K562 (cell line): Measurements from ENCODE around the gene MT4. TPM values are rescaled to one million over a fixed set of nuclear protein-coding genes. Genes with fewer than 3 reads are reported as not detected.

Experiments
- ATAC-seq: fragments of 200-7000 bp; cut with Tn5 transposase; 3 replicates; pipeline ENCODE4 v1.9.1; 2020; ENCODE audit warnings: moderate library complexity
- BruUV-seq: library from RNA; stranded (reverse); fragments of 400-500 nt; replicated peaks from 2 replicates; lab custom pipeline; 2021; lab: Mats Ljungman, UMichigan
- CTCF ChIA-PET: fragments of 300-600 bp; formaldehyde crosslinking; extraction: SDS; loops from one replicate; lab custom pipeline; 2021; ENCODE audit warnings: low intra/inter-chr PET ratio; lab: Yijun Ruan, JAX
- POLR2A ChIA-PET: fragments of 300-600, 350-650 bp; sonication (Branson Sonifier 250); formaldehyde crosslinking; extraction: SDS; loops from one replicate; lab custom pipeline; 2021; ENCODE audit warnings: antibody characterized with exemption, inconsistent platforms; lab: Yijun Ruan, JAX
- DNase-seq, 4 experiments: peaks; one replicate each; pipeline versions ENCODE4 v3.0.0 to v3.0.0-alpha.2; 2011 to 2018; ENCODE audit warnings: low spot score in 3 of 4, mixed read lengths in 3 of 4; ENCODE audit errors: extremely low read depth in 1 of 4
- FAIRE-seq: peaks from 2 replicates; lab custom pipeline; 2011; peaks lifted over from hg19 to GRCh38; lab: Jason Lieb, UNC
- H2AFZ ChIP-seq: 2 replicates; pipeline ENCODE4 v1.6.0; 2011; ENCODE audit warnings: low read depth, low read length, control low read depth, inconsistent platforms
- H3K27ac ChIP-seq: fragments of 200-600 bp; 3 replicates; pipeline ENCODE4 v1.8.0; 2011; ENCODE audit warnings: low read depth, mild to moderate bottlenecking, control low read depth, inconsistent platforms, low read length, moderate library complexity, mixed read lengths; ENCODE audit errors: extremely low read depth
- H3K27me3 ChIP-seq, 2 experiments: fragments of 300-600 bp in 1 of 2; 2 replicates in 1 of 2; 3 replicates in 1 of 2; pipeline versions ENCODE4 v1.6.0 to v1.8.0; 2011; ENCODE audit warnings: inconsistent platforms in 2 of 2, low read length in 2 of 2, mild to moderate bottlenecking in 1 of 2, mixed read lengths in 1 of 2, moderate library complexity in 1 of 2; ENCODE audit not compliant: control insufficient read depth in 2 of 2, insufficient read depth in 2 of 2
- H3K36me3 ChIP-seq: fragments of 300-600 bp; 3 replicates; pipeline ENCODE4 v1.8.0; 2011; ENCODE audit warnings: mild to moderate bottlenecking, low read length, inconsistent platforms; ENCODE audit not compliant: control insufficient read depth, insufficient read depth
- H3K4me1 ChIP-seq, 2 experiments: fragments of 200-600 bp in 1 of 2; replicated peaks in 1 of 2; 2 replicates in 1 of 2; 3 replicates in 1 of 2; pipeline versions ENCODE4 v1.5.1 to v1.8.0; 2011; ENCODE audit warnings: inconsistent platforms in 2 of 2, low read length in 2 of 2, mild to moderate bottlenecking in 1 of 2, mixed read lengths in 1 of 2, moderate library complexity in 1 of 2; ENCODE audit not compliant: control insufficient read depth in 2 of 2, insufficient read depth in 2 of 2
- H3K4me2 ChIP-seq: 2 replicates; pipeline ENCODE4 v1.6.1; 2011; ENCODE audit warnings: low read length, control low read depth, inconsistent platforms, mixed read lengths; ENCODE audit not compliant: insufficient read depth
- H3K4me3 ChIP-seq: fragments of 200-600 bp; sonication (generic), shearing (Covaris generic); 2 replicates; pipeline ENCODE4 v1.5.1; 2016; ENCODE audit warnings: control low read depth, inconsistent platforms
- H3K79me2 ChIP-seq: fragments of 200-600 bp; 3 replicates; pipeline ENCODE4 v1.8.0; 2011; ENCODE audit warnings: low read length, inconsistent platforms; ENCODE audit not compliant: control insufficient read depth, insufficient read depth
- H3K9ac ChIP-seq, 2 experiments: 2 replicates each; pipeline versions ENCODE4 v1.6.0 to v1.6.1; 2011; ENCODE audit warnings: low read depth in 2 of 2, low read length in 2 of 2, control low read depth in 1 of 2, inconsistent platforms in 1 of 2, mild to moderate bottlenecking in 1 of 2, mixed read lengths in 1 of 2; ENCODE audit not compliant: insufficient read depth in 1 of 2
- H3K9me1 ChIP-seq: one replicate; pipeline ENCODE4 v1.6.0; 2011; ENCODE audit warnings: inconsistent platforms, mild to moderate bottlenecking, low read length, moderate library complexity; ENCODE audit not compliant: control insufficient read depth, insufficient read depth
- H3K9me3 ChIP-seq: replicated peaks from 2 replicates; pipeline ENCODE4 v1.5.1; 2011; ENCODE audit warnings: low read depth, low read length, inconsistent platforms; ENCODE audit not compliant: control insufficient read depth, insufficient read depth
- H4K20me1 ChIP-seq: replicated peaks from 2 replicates; pipeline ENCODE4 v1.6.1; 2011; ENCODE audit warnings: low read length, inconsistent platforms, mixed read lengths; ENCODE audit not compliant: control insufficient read depth, insufficient read depth
- MGA ChIP-seq: fragments of 450-650 bp; IDR thresholded peaks from 2 replicates; pipeline ENCODE4 v1.6.1; 2016; ENCODE audit warnings: mild to moderate bottlenecking, moderate library complexity
- ZNF512 ChIP-seq: IDR thresholded peaks from 2 replicates; pipeline ENCODE4 v1.6.1; 2016; ENCODE audit warnings: missing genetic modification characterization, missing compliant biosample characterization
- WGBS: fragments of 100-300 bp; shearing (Covaris generic); methylation state at CpG from one replicate; pipeline ENCODE4 v1.1.6; 2016; ENCODE audit warnings: low coverage, mixed read lengths; ENCODE audit not compliant: insufficient coverage; ENCODE audit errors: missing lambda C conversion rate; 5-methylcytosine and 5-hydroxymethylcytosine counted together
- in situ Hi-C: fragments of 300-500 bp; cut with MboI; formaldehyde crosslinking; loops from 4 replicates; pipeline ENCODE4 v1.15.0; 2018; ENCODE audit warnings: inconsistent platforms, mixed read lengths
- intact Hi-C: fragments of 100-400 bp; cut with micrococcal nuclease; formaldehyde crosslinking; loops from 2 replicates; pipeline ENCODE4 v1.14.2; 2022
- polyA plus RNA-seq, 8 experiments: library from polyadenylated mRNA; depleted of rRNA in 4 of 8; stranded (reverse) in 5 of 8; unstranded in 3 of 8; fragments of >200 nt; fragmentation: Nextera tagmentation in 2 of 8; fragmentation: Illumina TruSeq in 1 of 8; extraction: Ambion mirVana in 2 of 8; extraction: Trizol in 1 of 8; gene quantifications; 2 replicates each; pipeline versions ENCODE4 v1.2.1 to v1.2.3, GENCODE V29; 2011 to 2014; ENCODE audit warnings: inconsistent platforms in 1 of 8, missing spikeins in 1 of 8
- total RNA-seq, 7 experiments: library from RNA; depleted of rRNA in 6 of 7; stranded (reverse); fragments of >200 nt in 6 of 7; fragmentation: Illumina TruSeq in 2 of 7; extraction: Trizol in 2 of 7; gene quantifications; 2 replicates each; pipeline versions ENCODE4 v1.2.1 to v1.2.3, GENCODE V29; 2011 to 2021; ENCODE audit warnings: low replicate concordance in 1 of 7

Gene MT4
- total and polyA plus RNA-seq, 9 of the 15 experiments (the other 6 are each of a cell fraction or from before 2014, with no cell fraction given) = not detected

- Histone ChIP-seq H3K4me3 (no peak overlapping the region), H3K9me3 (no peaks in the 10 kb centered on the region), H3K79me2 (no peaks in the 10 kb centered on the region), H2AFZ (no peak overlapping the region), H3K36me3 (no peaks in the 10 kb centered on the region), H4K20me1 (no peaks in the 10 kb centered on the region; the same call in 1 of the 2 replicates), H3K4me1 (no peaks in the 10 kb centered on the region), H3K27ac (no peak overlapping the region), H3K27me3 (peaks cover 16 to 26% of the 10 kb centered on the region in 2 experiments; a peak in 4 of 5 replicates), H3K4me2 (no peak overlapping the region), H3K9me1 (no peaks in the 10 kb centered on the region), H3K9ac (no peak overlapping the region)
- ChIA-PET POLR2A (no interaction called here), CTCF (no interaction called here)
- TF ChIP-seq ZNF512 (peak; percentile 85), MGA (no peak)
- FAIRE-seq (no peak), ATAC-seq (no peak), DNase-seq (no peak)
- in situ Hi-C loops = loop anchor here (10.0 kb wide), 1 partner anchor 284 kb away; the partner anchor contains the start of gene SLC12A3
- WGBS = 0% methylated on average over 6 of the region's 6 CpGs
- intact Hi-C loops = no loop called here
- BruUV-seq = no TSS peak
Measured at GRCh38 chr16:56580391-56581048, 15.6 kb downstream of the MT4 start.
